VCaP (cell line): ENCODE measurements around the gene LARP6.
A peak's percentile ranks its signal among the peaks of the same experiment; 100 is the strongest.

Experiments
- H3K27ac ChIP-seq: fragments of 450-650 bp; 2 replicates; pipeline ENCODE4 v1.5.1; 2017
- TF ChIP-seq, protein P1 (sequence below): fragments of 450-650 bp; conservative IDR thresholded peaks from 2 replicates; pipeline ENCODE4 v1.5.1; 2017; ENCODE audit warnings: mild to moderate bottlenecking, moderate library complexity

Gene LARP6

DNA sequence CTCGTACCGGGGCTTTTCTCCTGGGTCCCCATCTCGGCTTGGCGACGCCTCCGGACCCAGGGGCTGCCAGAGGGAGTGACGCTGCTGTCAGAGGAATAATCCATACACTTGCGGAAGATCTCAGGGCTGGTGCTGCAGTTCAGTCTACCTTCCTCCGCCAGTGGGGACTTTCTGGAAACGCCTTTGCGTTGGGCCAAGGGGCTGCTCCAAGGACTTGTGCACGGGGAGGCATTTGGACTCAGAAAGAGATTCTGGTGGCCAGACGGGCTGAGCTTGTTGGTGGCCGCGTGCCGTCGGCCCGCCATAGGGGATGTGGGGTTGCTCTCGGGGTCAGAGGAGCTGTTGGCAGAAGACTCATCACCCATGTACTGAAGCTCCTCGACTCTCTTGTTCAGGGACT is 21.8 kb downstream of the LARP6 start:
- H3K27ac ChIP-seq: no peak overlapping the region
- TF ChIP-seq, protein P1, sequence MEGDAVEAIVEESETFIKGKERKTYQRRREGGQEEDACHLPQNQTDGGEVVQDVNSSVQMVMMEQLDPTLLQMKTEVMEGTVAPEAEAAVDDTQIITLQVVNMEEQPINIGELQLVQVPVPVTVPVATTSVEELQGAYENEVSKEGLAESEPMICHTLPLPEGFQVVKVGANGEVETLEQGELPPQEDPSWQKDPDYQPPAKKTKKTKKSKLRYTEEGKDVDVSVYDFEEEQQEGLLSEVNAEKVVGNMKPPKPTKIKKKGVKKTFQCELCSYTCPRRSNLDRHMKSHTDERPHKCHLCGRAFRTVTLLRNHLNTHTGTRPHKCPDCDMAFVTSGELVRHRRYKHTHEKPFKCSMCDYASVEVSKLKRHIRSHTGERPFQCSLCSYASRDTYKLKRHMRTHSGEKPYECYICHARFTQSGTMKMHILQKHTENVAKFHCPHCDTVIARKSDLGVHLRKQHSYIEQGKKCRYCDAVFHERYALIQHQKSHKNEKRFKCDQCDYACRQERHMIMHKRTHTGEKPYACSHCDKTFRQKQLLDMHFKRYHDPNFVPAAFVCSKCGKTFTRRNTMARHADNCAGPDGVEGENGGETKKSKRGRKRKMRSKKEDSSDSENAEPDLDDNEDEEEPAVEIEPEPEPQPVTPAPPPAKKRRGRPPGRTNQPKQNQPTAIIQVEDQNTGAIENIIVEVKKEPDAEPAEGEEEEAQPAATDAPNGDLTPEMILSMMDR: no peak

- TF ChIP-seq, protein P1: no peak
- peak overlapping the region; percentile 62 for H3K27ac ChIP-seq
These were observed 22.7 kb downstream of the LARP6 start for GRCh38 chr15:70831094-70831911.

- TF ChIP-seq, protein P1: no peak
- H3K27ac ChIP-seq: peak overlapping the region; percentile 62
These were observed 23.3 kb downstream of the LARP6 start for GRCh38 chr15:70830615-70831014.

DNA sequence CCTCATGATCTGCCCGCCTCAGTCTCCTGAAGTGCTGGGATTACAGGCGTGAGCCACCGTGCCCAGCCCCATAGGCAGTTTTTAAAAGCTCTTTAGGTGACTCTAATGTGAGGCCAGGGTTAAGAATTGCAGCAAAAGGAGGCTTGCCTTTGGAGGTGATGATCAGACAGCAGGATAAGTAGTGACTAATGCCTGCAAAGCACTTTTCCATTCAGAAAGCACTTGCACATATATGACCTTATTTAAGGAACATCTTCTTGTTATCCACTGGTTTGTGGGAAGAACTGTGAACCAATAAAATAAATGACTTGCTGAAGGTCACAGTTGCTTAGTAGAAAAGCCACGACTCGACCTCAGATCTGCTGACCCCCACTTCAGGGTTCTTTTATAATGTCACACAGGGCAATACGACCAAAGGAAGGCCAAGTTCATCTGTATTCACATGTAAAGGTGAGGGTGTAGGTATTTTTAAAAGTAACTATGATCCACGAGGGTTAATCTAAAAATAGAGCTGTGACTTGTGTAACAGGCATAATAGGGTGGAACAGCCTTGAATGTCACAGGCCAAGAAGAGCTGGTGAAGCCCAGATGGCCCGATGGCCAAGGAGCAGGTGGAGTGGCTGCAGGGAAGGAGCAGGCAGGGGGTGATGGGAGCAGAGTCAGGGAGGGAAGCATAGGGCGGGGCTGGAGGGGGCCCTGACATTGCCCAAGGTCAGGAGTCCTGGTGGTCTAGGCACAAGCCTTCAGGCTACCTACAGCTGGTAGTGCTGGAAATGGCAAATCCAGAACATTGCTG is 24.4 kb downstream of the LARP6 start:
- no peak overlapping the region for H3K27ac ChIP-seq
- TF ChIP-seq, protein P1: no peak

- TF ChIP-seq, protein P1: no peak
- H3K27ac ChIP-seq: no peak overlapping the region
These were observed 26.2 kb downstream of the LARP6 start for GRCh38 chr15:70827721-70828120.

DNA sequence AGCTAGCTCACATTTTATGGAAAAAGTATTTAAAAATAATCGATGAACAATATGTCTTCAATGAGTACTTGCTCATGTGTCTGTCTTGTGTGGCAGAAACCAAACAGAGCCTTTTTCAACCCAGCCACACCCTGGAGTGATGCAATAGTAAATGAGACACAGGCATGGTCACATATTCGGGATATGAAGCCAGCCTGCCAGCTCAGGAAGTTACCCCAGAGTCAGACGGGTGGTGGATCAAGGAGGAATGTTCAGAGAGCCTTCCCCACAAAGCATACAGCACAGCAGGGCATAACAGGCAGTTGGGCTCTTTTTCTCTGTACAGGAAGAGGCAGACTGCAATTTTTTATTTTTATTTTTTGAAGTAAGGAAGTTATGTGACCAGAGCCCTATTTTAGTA is 27.3 kb downstream of the LARP6 start:
- TF ChIP-seq, protein P1: no peak
- no peak overlapping the region for H3K27ac ChIP-seq

DNA sequence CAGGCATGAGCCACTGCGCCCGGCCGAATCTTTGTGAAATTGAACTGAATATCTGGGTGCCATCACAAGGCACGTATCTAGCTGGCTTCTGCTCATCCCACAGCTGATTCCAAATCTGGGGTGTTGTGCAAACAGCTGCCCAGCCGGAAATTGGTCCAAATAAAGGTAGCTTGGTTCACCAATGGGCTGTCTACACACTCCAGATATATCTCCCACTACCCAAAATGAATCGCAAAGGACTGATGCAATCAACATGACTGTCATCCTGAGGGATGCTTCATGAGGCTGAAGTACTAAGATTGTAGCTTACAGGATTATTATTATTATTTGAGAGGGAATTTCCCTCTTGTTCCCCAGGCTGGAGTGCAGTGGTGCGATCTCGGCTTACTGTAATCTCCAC is 28.1 kb downstream of the LARP6 start:
- peak overlapping the region; percentile 70 for H3K27ac ChIP-seq
- TF ChIP-seq, protein P1: no peak
